Epithelial cell of esophagus (primary cell): Measurements from ENCODE around the gene AMER3.
"Not testable (repeated sequence)": the region's sequence is repeated elsewhere in the genome, so short reads cannot be mapped to it uniquely, and the experiment has no call there.

Source experiments
- DNase-seq: peaks from one replicate; pipeline ENCODE4 v3.0.0; 2010; ENCODE audit warnings: low read depth
- H3K4me3 ChIP-seq: 2 replicates; pipeline ENCODE4 v1.5.1; 2011; ENCODE audit warnings: mild to moderate bottlenecking, low read length, control low read depth
- TF ChIP-seq, protein P1 (sequence below): IDR thresholded peaks from 2 replicates; pipeline ENCODE4 v1.5.1; 2011; ENCODE audit warnings: low read depth, mild to moderate bottlenecking, low read length, control low read depth, inconsistent platforms; ENCODE audit not compliant: insufficient read depth; ENCODE audit errors: missing control alignments

The AMER3 gene

DNA sequence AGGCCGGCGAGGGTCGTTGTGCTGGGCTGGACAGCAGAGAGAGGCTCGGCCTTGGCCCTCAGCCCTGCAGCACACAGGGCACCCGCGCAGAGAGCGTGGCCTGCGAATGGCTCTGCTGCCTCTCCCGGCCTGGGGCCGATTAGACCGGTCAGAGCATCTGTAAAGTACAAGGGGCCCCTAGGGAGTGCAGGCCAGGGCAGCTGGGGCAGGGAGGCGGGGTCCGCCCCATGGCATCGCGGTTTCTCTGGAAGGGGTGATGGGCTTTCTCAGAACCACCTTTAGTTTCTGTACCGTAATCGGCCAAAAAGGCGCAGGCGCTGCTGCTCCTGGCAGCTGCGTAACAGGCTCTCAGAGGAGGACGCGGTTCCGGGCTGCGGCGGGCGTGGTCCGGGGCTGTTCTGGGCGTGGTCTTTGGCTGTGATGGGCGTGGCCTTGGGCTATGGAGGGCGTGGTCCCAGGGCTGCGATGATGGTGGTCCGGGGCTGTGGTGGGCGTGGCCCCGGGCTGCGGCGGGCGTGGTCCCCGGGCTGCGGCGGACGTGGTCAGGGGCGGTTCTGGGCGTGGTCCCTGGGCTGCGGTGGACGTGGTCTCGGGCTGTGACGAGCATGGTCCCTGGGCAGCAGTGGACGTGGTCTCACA, 27.9 kb upstream of the AMER3 start:
- peak; percentile 76 for DNase-seq
- TF ChIP-seq, protein P1, sequence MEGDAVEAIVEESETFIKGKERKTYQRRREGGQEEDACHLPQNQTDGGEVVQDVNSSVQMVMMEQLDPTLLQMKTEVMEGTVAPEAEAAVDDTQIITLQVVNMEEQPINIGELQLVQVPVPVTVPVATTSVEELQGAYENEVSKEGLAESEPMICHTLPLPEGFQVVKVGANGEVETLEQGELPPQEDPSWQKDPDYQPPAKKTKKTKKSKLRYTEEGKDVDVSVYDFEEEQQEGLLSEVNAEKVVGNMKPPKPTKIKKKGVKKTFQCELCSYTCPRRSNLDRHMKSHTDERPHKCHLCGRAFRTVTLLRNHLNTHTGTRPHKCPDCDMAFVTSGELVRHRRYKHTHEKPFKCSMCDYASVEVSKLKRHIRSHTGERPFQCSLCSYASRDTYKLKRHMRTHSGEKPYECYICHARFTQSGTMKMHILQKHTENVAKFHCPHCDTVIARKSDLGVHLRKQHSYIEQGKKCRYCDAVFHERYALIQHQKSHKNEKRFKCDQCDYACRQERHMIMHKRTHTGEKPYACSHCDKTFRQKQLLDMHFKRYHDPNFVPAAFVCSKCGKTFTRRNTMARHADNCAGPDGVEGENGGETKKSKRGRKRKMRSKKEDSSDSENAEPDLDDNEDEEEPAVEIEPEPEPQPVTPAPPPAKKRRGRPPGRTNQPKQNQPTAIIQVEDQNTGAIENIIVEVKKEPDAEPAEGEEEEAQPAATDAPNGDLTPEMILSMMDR: no peak
- H3K4me3 ChIP-seq: peak overlapping the region; percentile 50

DNA sequence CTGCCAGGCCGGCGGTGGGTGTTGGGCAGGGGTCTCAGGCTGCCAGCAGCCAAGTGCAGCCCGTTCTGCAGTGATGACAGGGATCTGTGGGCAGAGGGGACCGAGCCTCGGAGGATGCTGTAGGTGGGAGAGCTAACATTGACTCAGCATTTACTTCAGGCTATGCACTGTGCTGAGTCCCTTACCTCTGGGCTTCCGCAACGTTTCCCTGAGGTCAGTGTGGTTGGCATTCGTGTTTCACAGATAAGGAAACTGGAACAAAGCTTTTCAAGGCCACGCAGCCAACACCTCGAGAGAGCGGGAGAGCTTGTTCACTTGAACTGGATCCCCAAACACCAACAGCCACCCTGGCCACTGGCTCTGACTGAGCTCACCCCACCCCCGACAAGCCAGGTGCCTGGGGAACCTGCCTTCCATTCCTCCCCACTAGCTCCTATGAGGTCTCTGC, 27.3 kb upstream of the AMER3 start:
- H3K4me3 ChIP-seq: no peak overlapping the region
- DNase-seq: peak; percentile 13
- TF ChIP-seq, protein P1: no peak

DNA sequence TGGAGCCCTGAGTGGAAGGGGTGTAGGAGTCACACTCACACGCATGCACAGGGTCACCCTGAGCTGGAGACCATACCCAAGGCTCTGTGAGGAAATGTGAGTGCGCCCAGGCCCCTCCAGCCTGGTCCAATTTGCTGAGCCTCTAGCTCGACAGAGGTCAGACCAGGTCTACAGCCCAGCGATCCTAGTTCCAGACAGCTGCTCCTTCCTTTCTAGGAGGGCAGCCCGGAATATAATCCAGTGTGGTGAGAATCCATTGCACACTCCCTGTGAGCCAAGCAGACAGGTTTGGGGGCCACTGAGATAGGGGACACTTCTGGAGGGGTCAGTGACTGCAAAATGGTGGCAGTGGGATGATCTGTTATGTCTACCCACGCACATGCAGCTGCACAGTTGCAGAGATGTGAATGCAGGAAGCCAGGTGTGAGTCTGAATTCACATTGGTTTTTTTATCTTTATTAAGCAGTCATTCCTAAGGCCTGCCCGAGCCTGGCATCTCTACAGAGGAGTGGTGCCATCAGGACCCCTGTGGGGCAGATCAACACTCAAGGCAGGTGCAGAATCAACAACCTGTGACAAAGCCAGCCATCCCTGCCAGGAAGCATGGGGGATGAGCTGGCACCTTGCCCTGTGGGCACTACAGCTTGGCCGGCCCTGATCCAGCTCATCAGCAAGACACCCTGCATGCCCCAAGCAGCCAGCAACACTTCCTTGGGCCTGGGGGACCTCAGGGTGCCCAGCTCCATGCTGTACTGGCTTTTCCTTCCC, 26.6 kb upstream of the AMER3 start, which contains the start of gene GPR148:
Gene GPR148, plus strand, starts transcription at position 522 of the 768 bp plus-strand sequence. Its CDS starts 82 bp downstream, at position 604.
- no peak within 1 kb of the TSS for H3K4me3 ChIP-seq
- no peak for DNase-seq
- TF ChIP-seq, protein P1: no peak

DNA sequence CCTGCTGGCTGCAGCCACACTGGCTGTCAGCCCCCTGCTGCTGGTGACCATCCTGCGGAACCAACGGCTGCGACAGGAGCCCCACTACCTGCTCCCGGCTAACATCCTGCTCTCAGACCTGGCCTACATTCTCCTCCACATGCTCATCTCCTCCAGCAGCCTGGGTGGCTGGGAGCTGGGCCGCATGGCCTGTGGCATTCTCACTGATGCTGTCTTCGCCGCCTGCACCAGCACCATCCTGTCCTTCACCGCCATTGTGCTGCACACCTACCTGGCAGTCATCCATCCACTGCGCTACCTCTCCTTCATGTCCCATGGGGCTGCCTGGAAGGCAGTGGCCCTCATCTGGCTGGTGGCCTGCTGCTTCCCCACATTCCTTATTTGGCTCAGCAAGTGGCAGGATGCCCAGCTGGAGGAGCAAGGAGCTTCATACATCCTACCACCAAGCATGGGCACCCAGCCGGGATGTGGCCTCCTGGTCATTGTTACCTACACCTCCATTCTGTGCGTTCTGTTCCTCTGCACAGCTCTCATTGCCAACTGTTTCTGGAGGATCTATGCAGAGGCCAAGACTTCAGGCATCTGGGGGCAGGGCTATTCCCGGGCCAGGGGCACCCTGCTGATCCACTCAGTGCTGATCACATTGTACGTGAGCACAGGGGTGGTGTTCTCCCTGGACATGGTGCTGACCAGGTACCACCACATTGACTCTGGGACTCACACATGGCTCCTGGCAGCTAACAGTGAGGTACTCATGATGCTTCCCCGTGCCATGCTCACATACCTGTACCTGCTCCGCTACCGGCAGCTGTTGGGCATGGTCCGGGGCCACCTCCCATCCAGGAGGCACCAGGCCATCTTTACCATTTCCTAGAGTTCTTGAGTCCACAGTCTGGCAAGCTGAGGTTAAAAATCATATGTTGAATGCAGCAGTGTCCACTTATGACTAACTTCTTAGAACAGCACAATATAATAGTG, 25.7 kb upstream of the AMER3 start:
- TF ChIP-seq, protein P1: no peak
- H3K4me3 ChIP-seq: no peak overlapping the region
- DNase-seq: no peak

DNA sequence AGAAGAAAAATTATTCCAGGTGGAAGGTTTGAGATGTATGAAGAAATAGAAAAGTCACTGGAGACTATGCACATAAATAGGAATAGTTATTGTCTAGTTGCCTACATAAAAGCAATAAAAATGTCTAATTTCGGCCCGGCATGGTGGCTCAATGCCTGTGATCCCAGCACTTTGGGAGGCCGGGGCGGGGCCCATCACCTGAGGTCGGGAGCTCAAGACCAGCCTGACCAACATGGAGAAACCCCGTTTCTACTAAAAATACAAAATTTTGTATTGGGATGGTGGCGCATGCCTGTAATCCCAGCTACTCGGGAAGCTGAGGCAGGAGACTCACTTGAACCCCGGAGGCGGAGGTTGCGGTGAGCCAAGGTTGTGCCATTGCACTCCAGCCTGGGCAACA, 23.1 kb upstream of the AMER3 start:
- not testable (repeated sequence) for DNase-seq

DNA sequence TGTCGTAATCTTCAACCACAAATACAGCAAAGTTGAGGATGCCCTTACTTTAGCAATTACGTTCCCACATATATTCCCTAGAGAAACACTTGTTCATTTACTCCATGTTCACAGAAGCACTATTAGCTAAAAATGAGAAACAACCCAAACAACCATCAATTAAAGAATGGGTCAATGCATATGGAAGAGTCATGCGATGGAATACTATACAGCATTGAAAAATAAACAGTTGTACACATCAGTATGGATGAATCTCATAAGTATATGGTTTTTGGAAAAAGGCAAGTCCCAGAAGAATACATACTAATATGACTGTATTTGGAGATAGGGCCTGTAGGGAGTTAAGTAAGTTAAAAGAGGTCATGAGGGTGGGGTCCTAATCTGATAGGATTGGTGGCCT, 20.1 kb upstream of the AMER3 start:
- no peak overlapping the region for H3K4me3 ChIP-seq
- DNase-seq: no peak
- TF ChIP-seq, protein P1: no peak

More for the DNA sequence above, 23.1 kb upstream of the AMER3 start:
- H3K4me3 ChIP-seq: not testable (repeated sequence)

DNA sequence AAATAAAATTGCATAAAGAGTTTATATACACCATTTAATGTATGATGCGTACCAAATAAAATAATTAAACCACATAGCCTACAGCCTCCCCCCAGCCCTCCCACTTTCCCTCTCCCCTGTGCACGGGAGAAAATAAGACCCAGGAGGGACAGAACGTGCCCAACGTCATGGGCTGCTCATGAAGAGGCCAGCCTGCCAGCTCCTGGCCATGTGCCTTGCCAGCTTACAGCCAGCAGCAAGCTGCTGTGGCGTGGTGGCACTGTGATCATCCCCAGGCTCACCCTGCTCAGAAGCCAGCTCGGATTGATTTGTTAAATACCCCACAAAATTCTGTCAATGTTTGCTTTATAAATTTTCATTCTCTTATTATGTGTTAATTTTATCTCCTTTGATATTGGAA, 18.9 kb upstream of the AMER3 start:
- no peak overlapping the region for H3K4me3 ChIP-seq
- no peak for DNase-seq
- TF ChIP-seq, protein P1: no peak
